GM18517 (cell line): ENCODE measurements around the gene PCDHB15.
"Not testable (repeated sequence)": the region's sequence is repeated elsewhere in the genome, so short reads cannot be mapped to it uniquely, and the experiment has no call there.

Source experiments
- ATAC-seq: cut with Tn5 transposase; IDR thresholded peaks from one replicate; pipeline ENCODE4 v1.9.1; 2021; ENCODE audit warnings: mild to moderate bottlenecking, moderate library complexity; ENCODE audit not compliant: unreplicated experiment

PCDHB15 gene

DNA sequence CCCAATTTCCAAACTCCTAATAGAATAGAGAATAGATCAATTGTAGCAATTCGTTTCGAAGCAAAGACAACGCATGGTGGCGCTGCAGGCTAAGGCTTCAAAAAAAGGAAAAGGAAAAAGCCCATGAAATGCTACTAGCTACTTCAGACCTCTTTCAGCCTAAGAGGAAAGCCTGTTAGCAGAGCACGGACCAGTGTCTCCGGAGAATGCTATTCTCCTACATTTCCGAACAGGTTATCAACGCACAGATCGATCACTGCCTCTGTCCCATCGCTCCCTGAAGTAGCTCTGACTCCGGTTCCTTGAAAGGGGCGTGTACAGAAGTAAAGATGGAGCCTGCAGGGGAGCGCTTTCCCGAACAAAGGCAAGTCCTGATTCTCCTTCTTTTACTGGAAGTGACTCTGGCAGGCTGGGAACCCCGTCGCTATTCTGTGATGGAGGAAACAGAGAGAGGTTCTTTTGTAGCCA lies at the start of gene PCDHB15:
Gene PCDHB15 (plus strand): TSS at position 146 of the 468 bp plus-strand sequence. CDS start 184 bp downstream, at position 330.
- ATAC-seq: no peak

DNA sequence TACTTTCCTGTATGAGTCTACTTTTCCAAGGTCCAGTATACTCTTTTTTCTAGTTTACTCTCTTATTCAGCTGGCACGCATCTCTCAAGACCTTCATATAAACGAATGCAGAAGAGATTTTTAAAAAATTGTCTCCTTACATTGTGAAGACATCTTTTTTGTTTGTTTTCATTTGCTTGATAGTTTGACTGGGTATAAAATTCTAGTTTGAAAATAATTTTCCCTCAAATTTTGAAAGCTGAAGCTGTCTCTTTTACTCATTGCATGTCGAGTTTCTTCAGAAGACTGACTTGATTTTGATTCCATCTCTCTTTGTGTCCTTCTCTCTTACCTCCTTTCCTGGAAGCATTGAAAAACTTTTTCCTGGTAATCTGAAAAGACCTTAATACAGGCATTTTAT lies 48.8 kb upstream of the PCDHB15 start:
- no peak for ATAC-seq

DNA sequence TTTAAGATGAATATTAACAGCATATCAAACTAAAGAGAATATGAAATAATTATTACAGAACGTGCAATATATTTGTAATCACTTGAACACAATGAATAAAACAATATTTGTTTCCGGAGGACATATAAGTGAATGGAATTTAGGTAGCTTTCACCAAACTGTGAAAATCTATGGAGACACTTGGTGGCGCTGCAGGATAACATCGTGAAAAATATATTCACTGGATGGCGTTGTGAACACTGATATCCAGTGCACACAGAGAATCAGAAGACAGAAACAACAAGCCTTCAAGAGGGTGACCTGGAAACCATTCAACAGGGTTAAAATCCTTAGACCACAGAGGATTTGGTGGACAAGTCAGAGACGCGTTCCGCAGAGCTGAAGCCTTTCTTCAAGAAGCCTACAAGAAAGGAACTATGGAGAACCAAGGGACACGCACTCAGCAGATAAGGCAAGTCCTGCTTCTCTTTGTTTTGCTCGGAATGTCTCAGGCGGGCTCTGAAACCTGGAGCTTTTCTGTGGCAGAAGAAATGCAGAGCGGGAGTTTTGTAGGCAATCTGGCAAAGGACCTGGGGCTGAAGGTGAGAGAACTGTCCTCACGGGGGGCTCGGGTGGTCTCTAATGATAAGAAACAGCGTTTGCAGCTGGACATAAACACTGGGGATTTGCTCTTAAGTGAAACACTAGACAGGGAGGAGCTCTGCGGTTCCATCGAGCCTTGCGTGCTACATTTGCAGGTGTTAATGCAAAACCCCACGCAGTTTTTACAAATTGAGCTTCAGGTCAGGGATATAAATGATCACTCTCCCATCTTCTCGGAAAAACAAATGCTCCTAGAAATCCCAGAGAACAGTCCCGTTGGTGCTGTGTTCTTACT lies 45.6 kb upstream of the PCDHB15 start, which contains the start of gene PCDHB11:
Gene PCDHB11 (plus strand): TSS at position 269 of the 877 bp plus-strand sequence. CDS start 148 bp downstream, at position 417.
- ATAC-seq: no peak

DNA sequence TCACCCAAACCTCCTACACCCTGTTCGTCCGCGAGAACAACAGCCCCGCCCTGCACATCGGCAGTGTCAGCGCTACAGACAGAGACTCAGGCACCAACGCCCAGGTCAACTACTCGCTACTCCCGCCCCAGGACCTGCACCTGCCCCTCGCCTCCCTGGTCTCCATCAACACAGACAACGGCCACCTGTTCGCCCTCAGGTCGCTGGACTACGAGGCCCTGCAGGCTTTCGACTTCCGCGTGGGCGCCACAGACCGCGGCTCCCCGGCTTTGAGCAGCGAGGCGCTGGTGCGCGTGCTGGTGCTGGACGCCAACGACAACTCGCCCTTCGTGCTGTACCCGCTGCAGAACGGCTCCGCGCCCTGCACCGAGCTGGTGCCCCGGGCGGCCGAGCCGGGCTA lies 44.1 kb upstream of the PCDHB15 start:
- ATAC-seq: not testable (repeated sequence)

DNA sequence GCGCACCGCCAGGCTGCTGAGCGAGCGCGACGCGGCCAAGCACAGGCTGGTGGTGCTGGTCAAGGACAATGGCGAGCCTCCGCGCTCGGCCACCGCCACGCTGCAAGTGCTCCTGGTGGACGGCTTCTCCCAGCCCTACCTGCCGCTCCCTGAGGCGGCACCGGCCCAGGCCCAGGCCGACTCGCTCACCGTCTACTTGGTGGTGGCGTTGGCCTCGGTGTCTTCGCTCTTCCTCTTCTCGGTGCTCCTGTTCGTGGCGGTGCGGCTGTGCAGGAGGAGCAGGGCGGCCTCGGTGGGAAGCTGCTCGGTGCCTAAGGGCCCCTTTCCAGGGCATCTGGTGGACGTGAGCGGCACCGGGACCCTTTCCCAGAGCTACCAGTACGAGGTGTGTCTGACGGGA lies 43.5 kb upstream of the PCDHB15 start:
- ATAC-seq: not testable (repeated sequence)

DNA sequence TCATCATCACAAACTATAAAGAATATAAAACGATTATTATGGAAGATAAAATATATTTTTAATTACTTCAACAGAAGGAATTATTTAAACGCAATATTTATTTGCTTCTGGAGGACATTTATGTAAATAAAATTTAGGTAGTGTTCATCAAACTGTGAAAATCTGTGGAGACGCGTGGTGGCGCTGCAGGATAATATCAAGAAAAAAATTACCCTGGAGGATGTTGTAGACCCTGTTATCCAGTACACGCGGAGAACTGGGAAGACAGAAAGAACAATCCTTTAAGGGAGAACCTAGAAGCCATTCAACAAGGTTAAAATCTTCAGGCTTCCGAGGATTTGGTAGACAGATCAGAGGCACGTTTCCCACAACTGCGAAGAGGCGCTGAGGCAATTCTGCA lies 36.7 kb upstream of the PCDHB15 start, which contains the start of gene PCDHB12:
Gene PCDHB12 (plus strand): TSS at position 242 of the 400 bp plus-strand sequence. CDS start 189 bp downstream, outside the sequence.
- no peak for ATAC-seq

DNA sequence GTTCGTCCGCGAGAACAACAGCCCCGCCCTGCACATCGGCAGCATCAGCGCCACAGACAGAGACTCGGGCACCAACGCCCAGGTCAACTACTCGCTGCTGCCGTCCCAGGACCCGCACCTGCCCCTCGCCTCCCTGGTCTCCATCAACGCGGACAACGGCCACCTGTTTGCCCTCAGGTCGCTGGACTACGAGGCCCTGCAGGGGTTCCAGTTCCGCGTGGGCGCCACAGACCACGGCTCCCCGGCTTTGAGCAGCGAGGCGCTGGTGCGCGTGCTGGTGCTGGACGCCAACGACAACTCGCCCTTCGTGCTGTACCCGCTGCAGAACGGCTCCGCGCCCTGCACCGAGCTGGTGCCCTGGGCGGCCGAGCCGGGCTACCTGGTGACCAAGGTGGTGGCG lies 34.9 kb upstream of the PCDHB15 start:
- ATAC-seq: not testable (repeated sequence)

DNA sequence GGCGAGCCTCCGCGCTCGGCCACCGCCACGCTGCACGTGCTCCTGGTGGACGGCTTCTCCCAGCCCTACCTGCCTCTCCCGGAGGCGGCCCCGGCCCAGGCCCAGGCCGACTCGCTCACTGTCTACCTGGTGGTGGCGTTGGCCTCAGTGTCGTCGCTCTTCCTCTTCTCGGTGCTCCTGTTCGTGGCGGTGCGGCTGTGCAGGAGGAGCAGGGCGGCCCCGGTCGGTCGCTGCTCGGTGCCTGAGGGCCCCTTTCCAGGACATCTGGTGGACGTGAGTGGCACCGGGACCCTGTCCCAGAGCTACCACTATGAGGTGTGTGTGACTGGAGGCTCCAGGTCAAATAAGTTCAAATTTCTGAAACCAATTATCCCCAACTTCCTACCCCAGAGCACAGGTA lies 34.3 kb upstream of the PCDHB15 start:
- ATAC-seq: not testable (repeated sequence)

DNA sequence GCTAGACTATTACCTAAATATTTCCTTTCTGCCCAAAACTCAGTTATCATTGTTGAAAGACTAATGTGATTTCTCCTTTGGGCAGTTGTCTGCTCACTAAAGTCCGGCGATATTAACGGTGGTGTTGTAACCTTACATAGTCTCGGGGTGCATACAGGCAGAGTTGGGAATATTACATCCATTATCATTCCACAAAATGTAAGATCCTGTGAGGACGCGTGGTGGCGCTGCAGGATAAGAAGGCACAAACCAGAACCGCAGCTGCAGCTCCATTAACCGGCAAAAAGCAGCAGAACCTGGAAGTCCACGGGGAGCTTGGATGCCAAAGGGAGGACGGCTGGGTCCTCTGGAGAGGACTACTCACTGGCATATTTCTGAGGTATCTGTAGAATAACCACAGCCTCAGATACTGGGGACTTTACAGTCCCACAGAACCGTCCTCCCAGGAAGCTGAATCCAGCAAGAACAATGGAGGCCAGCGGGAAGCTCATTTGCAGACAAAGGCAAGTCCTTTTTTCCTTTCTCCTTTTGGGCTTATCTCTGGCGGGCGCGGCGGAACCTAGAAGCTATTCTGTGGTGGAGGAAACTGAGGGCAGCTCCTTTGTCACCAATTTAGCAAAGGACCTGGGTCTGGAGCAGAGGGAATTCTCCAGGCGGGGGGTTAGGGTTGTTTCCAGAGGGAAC lies 31.4 kb upstream of the PCDHB15 start, which contains the start of gene PCDHB13:
Gene PCDHB13 (plus strand): TSS at position 264 of the 684 bp plus-strand sequence. CDS start 205 bp downstream, at position 469.
- ATAC-seq: not testable (repeated sequence)

DNA sequence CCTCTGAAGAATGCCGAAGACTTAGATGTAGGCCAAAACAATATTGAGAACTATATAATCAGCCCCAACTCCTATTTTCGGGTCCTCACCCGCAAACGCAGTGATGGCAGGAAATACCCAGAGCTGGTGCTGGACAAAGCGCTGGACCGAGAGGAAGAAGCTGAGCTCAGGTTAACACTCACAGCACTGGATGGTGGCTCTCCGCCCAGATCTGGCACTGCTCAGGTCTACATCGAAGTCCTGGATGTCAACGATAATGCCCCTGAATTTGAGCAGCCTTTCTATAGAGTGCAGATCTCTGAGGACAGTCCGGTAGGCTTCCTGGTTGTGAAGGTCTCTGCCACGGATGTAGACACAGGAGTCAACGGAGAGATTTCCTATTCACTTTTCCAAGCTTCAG lies 30.6 kb upstream of the PCDHB15 start:
- not testable (repeated sequence) for ATAC-seq

DNA sequence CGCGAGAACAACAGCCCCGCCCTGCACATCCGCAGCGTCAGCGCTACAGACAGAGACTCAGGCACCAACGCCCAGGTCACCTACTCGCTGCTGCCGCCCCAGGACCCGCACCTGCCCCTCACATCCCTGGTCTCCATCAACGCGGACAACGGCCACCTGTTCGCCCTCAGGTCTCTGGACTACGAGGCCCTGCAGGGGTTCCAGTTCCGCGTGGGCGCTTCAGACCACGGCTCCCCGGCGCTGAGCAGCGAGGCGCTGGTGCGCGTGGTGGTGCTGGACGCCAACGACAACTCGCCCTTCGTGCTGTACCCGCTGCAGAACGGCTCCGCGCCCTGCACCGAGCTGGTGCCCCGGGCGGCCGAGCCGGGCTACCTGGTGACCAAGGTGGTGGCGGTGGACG lies 29.7 kb upstream of the PCDHB15 start:
- ATAC-seq: not testable (repeated sequence)

DNA sequence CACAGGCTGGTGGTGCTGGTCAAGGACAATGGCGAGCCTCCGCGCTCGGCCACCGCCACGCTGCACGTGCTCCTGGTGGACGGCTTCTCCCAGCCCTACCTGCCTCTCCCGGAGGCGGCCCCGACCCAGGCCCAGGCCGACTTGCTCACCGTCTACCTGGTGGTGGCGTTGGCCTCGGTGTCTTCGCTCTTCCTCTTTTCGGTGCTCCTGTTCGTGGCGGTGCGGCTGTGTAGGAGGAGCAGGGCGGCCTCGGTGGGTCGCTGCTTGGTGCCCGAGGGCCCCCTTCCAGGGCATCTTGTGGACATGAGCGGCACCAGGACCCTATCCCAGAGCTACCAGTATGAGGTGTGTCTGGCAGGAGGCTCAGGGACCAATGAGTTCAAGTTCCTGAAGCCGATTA lies 29.2 kb upstream of the PCDHB15 start:
- ATAC-seq: not testable (repeated sequence)

DNA sequence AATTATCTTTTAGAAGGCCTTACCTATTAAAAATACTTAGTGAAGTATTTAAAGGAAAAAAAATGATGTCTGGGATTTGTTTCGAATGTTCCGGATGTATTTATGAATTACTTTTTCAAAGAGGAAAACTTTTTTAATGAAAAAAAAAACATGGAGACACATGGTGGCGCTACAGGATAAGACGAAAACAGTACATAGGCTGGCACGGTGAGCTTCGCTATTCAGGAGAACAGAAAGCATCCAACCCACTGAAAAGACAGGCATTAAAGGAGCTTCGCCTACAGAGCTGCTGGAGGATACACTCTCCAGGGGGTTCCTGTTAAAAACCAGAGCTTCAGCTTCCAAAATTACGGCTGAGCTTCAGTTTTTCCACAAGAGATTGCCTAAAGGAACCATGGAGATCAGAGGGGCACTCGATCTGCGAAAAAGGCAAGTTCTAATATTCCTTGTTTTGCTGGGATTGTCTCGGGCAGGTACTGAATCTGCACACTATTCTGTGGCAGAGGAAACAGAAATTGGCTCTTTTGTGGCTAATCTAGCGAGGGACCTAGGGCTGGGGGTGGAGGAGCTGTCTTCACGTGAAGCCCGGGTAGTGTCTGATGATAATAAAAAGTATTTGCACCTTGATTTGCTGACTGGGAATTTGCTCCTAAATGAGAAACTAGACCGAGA lies 21.9 kb upstream of the PCDHB15 start, which contains the start of gene PCDHB14:
Gene PCDHB14 (plus strand): TSS at position 232 of the 672 bp plus-strand sequence. CDS start 163 bp downstream, at position 395.
- no peak for ATAC-seq

DNA sequence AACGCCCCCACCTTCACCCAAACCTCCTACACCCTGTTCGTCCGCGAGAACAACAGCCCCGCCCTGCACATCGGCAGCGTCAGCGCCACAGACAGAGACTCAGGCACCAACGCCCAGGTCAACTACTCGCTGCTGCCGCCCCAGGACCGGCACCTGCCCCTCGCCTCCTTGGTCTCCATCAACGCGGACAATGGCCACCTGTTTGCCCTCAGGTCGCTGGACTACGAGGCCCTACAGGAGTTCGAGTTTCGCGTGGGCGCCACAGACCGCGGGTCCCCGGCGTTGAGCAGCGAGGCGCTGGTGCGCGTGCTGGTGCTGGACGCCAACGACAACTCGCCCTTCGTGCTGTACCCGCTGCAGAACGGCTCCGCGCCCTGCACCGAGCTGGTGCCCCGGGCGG lies 20.4 kb upstream of the PCDHB15 start:
- not testable (repeated sequence) for ATAC-seq

DNA sequence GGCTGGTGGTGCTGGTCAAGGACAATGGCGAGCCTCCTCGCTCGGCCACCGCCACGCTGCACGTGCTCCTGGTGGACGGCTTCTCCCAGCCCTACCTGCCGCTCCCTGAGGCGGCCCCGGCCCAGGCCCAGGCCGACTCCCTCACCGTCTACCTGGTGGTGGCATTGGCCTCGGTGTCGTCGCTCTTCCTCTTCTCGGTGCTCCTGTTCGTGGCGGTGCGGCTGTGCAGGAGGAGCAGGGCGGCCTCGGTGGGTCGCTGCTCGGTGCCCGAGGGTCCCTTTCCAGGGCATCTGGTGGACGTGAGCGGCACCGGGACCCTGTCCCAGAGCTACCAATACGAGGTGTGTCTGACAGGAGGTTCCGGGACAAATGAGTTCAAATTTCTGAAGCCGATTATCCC lies 19.8 kb upstream of the PCDHB15 start:
- not testable (repeated sequence) for ATAC-seq

DNA sequence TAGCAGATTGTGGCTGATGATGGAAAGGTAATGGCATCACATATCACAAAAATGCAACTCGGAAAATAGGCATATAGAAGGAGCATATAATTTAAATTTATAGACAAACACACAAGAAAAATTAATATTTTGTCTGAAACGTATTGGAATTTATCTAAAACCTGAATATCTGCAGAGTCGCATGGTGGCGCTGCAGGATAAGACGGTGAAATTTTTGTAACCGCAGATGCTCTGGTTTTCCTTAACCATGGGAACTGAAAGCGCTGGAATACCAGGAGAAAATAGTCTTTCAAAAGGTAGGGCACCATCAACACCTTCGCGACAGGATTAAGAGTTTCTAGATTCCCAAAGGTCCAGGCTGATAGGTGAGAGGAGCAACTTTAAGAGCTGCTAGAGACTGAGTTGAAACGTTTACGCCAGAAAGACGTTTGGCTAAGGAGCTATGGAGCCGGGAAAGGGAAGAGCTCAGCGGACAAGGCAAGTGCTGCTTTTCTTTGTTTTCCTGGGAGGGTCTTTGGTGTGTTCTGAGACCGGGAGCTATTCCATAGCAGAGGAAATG lies 11.0 kb upstream of the PCDHB15 start:
- ATAC-seq: no peak

DNA sequence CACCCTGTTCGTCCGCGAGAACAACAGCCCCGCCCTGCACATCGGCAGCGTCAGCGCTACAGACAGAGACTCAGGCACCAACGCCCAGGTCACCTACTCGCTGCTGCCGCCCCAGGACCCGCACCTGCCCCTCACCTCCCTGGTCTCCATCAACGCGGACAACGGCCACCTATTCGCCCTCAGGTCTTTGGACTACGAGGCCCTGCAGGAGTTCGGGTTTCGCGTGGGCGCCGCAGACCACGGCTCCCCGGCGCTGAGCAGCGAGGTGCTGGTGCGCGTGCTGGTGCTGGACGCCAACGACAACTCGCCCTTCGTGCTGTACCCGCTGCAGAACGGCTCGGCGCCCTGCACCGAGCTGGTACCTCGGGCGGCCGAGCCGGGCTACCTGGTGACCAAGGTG lies 9.3 kb upstream of the PCDHB15 start:
- not testable (repeated sequence) for ATAC-seq

DNA sequence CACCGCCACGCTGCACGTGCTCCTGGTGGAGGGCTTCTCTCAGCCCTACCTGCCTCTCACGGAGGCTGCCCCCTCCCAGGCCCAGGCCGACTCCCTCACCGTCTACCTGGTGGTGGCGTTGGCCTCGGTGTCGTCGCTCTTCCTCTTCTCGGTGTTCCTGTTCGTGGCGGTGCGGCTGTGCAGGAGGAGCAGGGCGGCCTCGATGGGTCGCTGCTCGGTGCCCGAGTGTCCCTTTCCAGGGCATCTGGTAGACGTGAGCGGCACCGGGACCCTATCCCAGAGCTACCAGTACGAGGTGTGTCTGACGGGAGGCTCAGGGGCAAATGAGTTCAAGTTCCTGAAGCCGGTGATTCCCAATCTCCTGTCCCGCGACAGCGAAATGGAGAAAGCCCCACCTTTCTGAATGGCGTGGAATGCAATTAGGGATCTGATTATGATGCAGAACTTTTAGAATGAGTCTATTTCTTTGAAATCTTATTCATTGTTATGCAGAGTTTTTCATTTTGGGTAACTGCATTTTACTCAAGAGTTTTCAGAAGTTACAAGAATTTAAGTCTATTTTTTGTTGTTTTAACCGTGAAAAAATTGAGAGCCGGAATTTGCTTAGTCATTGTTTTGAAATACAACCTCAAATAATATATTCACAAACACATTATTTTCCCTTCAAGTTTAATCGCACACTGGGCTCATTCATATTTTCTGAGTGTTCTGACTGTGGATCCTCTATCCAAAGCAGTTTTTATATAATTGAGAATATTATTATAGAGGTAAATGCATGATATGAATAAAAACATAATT lies 8.5 kb upstream of the PCDHB15 start:
- ATAC-seq: no peak

DNA sequence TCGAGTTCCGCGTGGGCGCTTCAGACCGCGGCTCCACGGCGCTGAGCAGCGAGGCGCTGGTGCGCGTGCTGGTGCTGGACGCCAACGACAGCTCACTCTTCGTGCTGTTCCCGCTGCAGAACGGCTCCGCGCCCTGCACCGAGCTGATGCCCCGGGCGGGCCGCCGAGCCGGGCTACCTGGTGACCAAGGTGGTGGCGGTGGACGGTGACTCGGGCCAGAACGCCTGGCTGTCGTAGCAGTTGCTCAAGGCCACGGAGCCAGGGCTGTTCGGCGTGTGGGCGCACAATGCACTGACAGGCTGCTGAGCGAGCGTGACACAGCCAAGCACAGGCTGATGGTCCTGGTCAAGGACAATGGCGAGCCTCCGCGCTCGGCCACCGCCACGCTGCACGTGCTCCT lies 3.7 kb upstream of the PCDHB15 start:
- ATAC-seq: no peak

DNA sequence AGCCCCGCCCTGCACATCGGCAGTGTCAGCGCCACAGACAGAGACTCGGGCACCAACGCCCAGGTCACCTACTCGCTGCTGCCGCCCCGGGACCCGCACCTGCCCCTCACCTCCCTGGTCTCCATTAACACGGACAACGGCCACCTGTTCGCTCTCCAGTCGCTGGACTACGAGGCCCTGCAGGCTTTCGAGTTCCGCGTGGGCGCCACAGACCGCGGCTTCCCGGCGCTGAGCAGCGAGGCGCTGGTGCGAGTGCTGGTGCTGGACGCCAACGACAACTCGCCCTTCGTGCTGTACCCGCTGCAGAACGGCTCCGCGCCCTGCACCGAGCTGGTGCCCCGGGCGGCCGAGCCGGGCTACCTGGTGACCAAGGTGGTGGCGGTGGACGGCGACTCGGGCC lies 1.8 kb downstream of the PCDHB15 start:
- not testable (repeated sequence) for ATAC-seq
